ENCODE measurements around the gene USF2.

GRCh38 chr19:35232912-35233311, 35.9 kb upstream of the USF2 start:
- TF ChIP-seq CTCF (IDR thresholded peaks at IDR 0.05) (no peak), POLR2AphosphoS5 (IDR thresholded peaks at IDR 0.05) (no peak)
